Tibial nerve (tissue), 4 donors: Measurements from ENCODE around the gene NFATC1. TPM values are rescaled to one million over a fixed set of nuclear protein-coding genes. Genes with fewer than 3 reads are reported as not detected.

Source experiments
- DNase-seq, 2 donors: peaks; one replicate each; pipeline ENCODE4 v3.0.0-alpha.2; 2019; ENCODE audit warnings: low spot score in 2 of 2
- H3K27ac ChIP-seq, 4 donors: fragments of 200-600 bp; sonication (generic) in 3 of 4; one replicate each; pipeline ENCODE4 v1.5.1; 2017 to 2019; ENCODE audit warnings: mild to moderate bottlenecking in 1 of 4
- H3K27me3 ChIP-seq, 2 donors: fragments of 200-600 bp; sonication (generic) in 1 of 2; one replicate each; pipeline versions ENCODE4 v1.5.1 to v1.6.0; 2017 to 2019
- H3K36me3 ChIP-seq, 3 donors: fragments of 200-600 bp; sonication (generic); one replicate each; pipeline ENCODE4 v1.5.1; 2018 to 2019
- H3K4me1 ChIP-seq, 4 donors: fragments of 200-600 bp; sonication (generic) in 3 of 4; one replicate each; pipeline ENCODE4 v1.5.1; 2017 to 2019
- H3K4me3 ChIP-seq, 4 donors: fragments of 200-600 bp; sonication (generic) in 3 of 4; one replicate each; pipeline ENCODE4 v1.5.1; 2017 to 2019; ENCODE audit warnings: mild to moderate bottlenecking in 1 of 4, moderate library complexity in 1 of 4
- H3K9me3 ChIP-seq, 4 donors: fragments of 200-600 bp; sonication (generic) in 3 of 4; one replicate each; pipeline ENCODE4 v1.5.1; 2017 to 2019
- EP300 ChIP-seq, 2 donors: sonication (generic); formaldehyde crosslinking; IDR thresholded peaks; one replicate each; pipeline ENCODE4 v1.6.1; 2017; ENCODE audit warnings: antibody characterized with exemption in 2 of 2, mild to moderate bottlenecking in 1 of 2
- POLR2A ChIP-seq, 2 donors: fragments of 450-650 bp; IDR thresholded peaks; one replicate each; pipeline ENCODE4 v1.6.1; 2017; ENCODE audit warnings: antibody characterized with exemption in 2 of 2, mild to moderate bottlenecking in 2 of 2, moderate library complexity in 2 of 2
- WGBS, 2 donors: methylation state at CpG; one replicate each; pipeline ENCODE4 v1.1.5; 2018; 5-methylcytosine and 5-hydroxymethylcytosine counted together
- total RNA-seq, 4 donors: library from RNA; depleted of rRNA; stranded (reverse); fragments of >200 nt; gene quantifications; one replicate each; pipeline ENCODE4 v1.1.0, GENCODE V29; 2016
- TF ChIP-seq, protein P1 (sequence below), 5 experiments: fragments of 200-600 bp in 3 of 5; fragments of 450-650 bp in 2 of 5; sonication (generic) in 3 of 5; IDR thresholded peaks; one replicate each; pipeline ENCODE4 v1.5.1; 2016 to 2019; ENCODE audit warnings: antibody characterized with exemption in 5 of 5, mild to moderate bottlenecking in 3 of 5, moderate library complexity in 2 of 5

The NFATC1 gene
- total RNA-seq, 4 donors from 2014 or later: 33.7 to 48.6 (median 37.8) TPM

DNA sequence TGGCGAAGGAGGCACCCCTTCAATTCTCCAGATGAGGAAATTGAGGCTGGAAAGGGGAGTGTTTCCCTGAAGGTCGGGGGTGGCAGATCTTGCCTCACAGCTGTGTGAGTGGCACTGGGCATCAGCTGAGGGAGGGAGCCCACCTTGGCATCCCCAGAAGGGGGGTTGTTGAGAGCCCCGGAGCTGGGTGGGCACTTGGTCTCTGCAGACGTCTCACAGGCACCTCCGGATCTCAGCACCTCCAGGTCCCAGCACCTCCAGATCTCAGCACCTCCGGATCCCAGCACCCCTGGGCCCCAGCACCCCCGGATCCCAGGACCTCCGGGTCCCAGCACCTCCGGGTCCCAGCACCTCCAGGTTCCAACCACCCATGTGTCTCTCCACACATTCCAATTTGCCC is 137.9 kb downstream of the NFATC1 start:
- Histone ChIP-seq H3K27ac (no peak overlapping the region), H3K36me3 (peaks cover 0 to 15% (median 0%) of the 10 kb centered on the region in 3 donors), H3K9me3 (peaks cover 0 to 9% (median 2%) of the 10 kb centered on the region in 4 donors), H3K27me3 (no peaks in the 10 kb centered on the region), H3K4me1 (peaks cover 0 to 15% (median 0%) of the 10 kb centered on the region in 4 donors), H3K4me3 (no peak overlapping the region)
- TF ChIP-seq EP300 (IDR thresholded peaks at IDR 0.05) (no peak), POLR2A (IDR thresholded peaks at IDR 0.05) (no peak)
- TF ChIP-seq, protein P1, sequence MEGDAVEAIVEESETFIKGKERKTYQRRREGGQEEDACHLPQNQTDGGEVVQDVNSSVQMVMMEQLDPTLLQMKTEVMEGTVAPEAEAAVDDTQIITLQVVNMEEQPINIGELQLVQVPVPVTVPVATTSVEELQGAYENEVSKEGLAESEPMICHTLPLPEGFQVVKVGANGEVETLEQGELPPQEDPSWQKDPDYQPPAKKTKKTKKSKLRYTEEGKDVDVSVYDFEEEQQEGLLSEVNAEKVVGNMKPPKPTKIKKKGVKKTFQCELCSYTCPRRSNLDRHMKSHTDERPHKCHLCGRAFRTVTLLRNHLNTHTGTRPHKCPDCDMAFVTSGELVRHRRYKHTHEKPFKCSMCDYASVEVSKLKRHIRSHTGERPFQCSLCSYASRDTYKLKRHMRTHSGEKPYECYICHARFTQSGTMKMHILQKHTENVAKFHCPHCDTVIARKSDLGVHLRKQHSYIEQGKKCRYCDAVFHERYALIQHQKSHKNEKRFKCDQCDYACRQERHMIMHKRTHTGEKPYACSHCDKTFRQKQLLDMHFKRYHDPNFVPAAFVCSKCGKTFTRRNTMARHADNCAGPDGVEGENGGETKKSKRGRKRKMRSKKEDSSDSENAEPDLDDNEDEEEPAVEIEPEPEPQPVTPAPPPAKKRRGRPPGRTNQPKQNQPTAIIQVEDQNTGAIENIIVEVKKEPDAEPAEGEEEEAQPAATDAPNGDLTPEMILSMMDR (IDR thresholded peaks at IDR 0.05): no peak
- 87 to 95% methylated on average over 9 of the region's 9 CpGs for WGBS, 2 donors
- DNase-seq: peak in 1 of 2 donors; percentile 11

DNA sequence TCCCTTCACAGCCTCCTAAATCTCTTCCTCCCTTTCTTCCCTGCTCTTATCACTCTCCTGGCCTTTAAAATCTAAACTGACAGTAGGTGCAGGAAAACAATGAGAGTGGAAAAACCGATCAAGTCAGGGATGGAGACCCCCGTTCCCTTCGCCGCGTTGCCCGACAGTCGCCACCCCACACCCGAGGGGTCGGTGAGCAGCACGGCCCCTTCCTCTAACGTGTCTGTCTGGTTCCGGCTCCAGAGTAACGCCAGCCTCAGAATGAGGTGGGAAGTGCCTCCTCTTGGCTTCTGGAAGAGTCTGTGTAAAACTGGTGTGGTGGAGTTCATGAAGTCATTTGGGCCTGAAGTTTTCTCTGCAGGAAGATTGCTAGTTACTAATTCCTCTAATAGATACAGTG is 138.6 kb downstream of the NFATC1 start:
- H3K36me3 ChIP-seq: peaks cover 0 to 9% (median 0%) of the 10 kb centered on the region in 3 donors
- WGBS, 2 donors: 87 to 95% methylated on average over 13 of the region's 13 CpGs
- no peak for DNase-seq
- H3K27me3 ChIP-seq: no peaks in the 10 kb centered on the region
- TF ChIP-seq POLR2A (IDR thresholded peaks at IDR 0.05) (no peak), EP300 (IDR thresholded peaks at IDR 0.05) (no peak)
- TF ChIP-seq, protein P1 (IDR thresholded peaks at IDR 0.05): no peak
- H3K9me3 ChIP-seq: peaks cover 0 to 10% (median 2%) of the 10 kb centered on the region in 4 donors
- H3K27ac ChIP-seq: no peak overlapping the region
- H3K4me1 ChIP-seq: peaks cover 0 to 9% (median 0%) of the 10 kb centered on the region in 4 donors
- H3K4me3 ChIP-seq: no peak overlapping the region

GRCh38 chr18:79537758-79538157 is 142.0 kb downstream of the NFATC1 start:
- no peaks in the 10 kb centered on the region for H3K27me3 ChIP-seq
- H3K9me3 ChIP-seq: peaks cover 0 to 10% (median 2%) of the 10 kb centered on the region in 4 donors
- no peak overlapping the region for H3K27ac ChIP-seq
- H3K36me3 ChIP-seq: no peaks in the 10 kb centered on the region
- TF ChIP-seq, protein P1 (IDR thresholded peaks at IDR 0.05): no peak
- TF ChIP-seq POLR2A (IDR thresholded peaks at IDR 0.05) (no peak), EP300 (IDR thresholded peaks at IDR 0.05) (no peak)
- 97 to 99% methylated on average over 8 of the region's 8 CpGs for WGBS, 2 donors
- no peak for DNase-seq
- peaks cover 0 to 10% (median 2%) of the 10 kb centered on the region in 4 donors for H3K4me1 ChIP-seq
- no peak overlapping the region for H3K4me3 ChIP-seq

DNA sequence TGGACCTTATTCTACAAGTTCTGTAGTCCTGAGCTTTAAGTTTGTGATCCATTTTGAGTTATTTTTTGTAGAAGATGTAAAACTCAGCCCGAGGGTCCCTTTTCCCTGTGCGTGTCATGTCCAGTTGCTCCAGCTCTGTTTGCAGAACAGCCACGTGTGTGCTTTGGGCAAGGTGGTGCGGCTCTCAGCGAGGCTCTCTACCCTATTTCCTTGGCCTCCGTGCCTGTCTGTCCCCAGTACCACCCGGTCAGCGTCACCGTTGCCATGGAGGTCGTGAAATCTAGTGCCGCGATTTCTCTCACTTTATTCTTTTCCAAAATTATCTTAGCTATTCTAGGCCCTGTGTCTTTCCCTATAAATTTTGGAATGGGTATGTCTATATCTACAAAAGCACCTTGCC is 142.9 kb downstream of the NFATC1 start:
- Histone ChIP-seq H3K4me1 (peaks cover 0 to 10% (median 2%) of the 10 kb centered on the region in 4 donors), H3K27me3 (no peaks in the 10 kb centered on the region), H3K27ac (no peak overlapping the region), H3K4me3 (no peak overlapping the region), H3K36me3 (no peaks in the 10 kb centered on the region), H3K9me3 (peaks cover 0 to 10% (median 2%) of the 10 kb centered on the region in 4 donors)
- WGBS, 2 donors: 95 to 98% methylated on average over 12 of the region's 12 CpGs
- TF ChIP-seq POLR2A (IDR thresholded peaks at IDR 0.05) (no peak), EP300 (IDR thresholded peaks at IDR 0.05) (no peak)
- TF ChIP-seq, protein P1 (IDR thresholded peaks at IDR 0.05): no peak
- no peak for DNase-seq

DNA sequence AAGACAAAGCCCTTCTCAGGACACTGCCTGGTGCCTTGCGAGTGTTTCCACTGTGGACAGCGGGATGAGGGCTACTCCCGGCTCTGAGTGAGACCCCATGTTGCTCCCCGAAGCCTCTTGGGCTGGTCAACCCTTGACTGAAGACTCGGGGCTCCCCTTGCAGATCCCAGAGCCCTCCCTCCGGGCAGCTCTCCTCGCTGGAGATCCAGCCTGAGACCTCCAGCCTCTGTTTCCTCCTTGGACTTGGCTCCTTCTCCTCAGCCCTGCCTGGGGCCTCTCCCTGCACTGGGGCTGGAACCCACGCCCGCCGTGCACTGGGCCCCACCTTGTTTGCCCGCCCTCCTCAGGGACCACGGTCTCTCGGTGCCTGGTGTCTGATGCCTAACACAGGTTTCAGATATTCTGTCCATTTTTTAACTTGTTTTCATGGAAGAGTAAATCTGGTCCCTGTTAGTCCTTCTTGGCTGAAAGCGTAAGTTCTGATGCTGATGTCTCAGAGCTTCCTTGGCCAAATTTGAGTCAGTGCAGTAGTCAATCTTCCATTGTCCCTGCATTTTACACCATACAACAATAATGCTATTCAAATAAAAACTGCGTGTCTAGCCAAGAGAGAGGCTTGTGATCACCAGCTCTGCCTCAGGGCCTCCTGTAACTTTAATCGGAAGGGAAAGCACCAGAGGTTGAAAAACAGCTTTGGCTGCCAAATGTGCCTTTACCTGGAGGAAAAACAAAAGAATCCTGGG is 144.6 kb downstream of the NFATC1 start:
- 62 to 65% methylated on average over 14 to 16 of the region's 16 CpGs for WGBS, 2 donors
- Histone ChIP-seq H3K9me3 (peaks cover 0 to 10% (median 2%) of the 10 kb centered on the region in 4 donors), H3K36me3 (no peaks in the 10 kb centered on the region), H3K27me3 (no peaks in the 10 kb centered on the region), H3K4me3 (no peak overlapping the region), H3K4me1 (peaks cover 0 to 10% (median 2%) of the 10 kb centered on the region in 4 donors), H3K27ac (no peak overlapping the region)
- TF ChIP-seq, protein P1 (IDR thresholded peaks at IDR 0.05): no peak
- TF ChIP-seq EP300 (IDR thresholded peaks at IDR 0.05) (no peak), POLR2A (IDR thresholded peaks at IDR 0.05) (no peak)
- DNase-seq: no peak
